GM12865 (cell line): ENCODE measurements around the gene DYSF.

Experiments
- DNase-seq: peaks from one replicate; pipeline ENCODE4 v3.0.0; 2010; ENCODE audit warnings: low read depth
- H3K4me3 ChIP-seq: 2 replicates; pipeline ENCODE4 v1.5.1; 2011; ENCODE audit warnings: mild to moderate bottlenecking, low read depth, low read length, control low read depth
- CTCF ChIP-seq: IDR thresholded peaks from 2 replicates; pipeline ENCODE4 v1.5.1; 2011; ENCODE audit warnings: low read length, control low read depth, low read depth, inconsistent platforms; ENCODE audit not compliant: insufficient read depth; ENCODE audit errors: missing control alignments

DYSF gene

GRCh38 chr2:71721669-71722068 is 268.3 kb downstream of the DYSF start:
- no peak for DNase-seq
- no peak for TF ChIP-seq CTCF

GRCh38 chr2:71722286-71722685 is 268.9 kb downstream of the DYSF start:
- no peak overlapping the region for H3K4me3 ChIP-seq
- TF ChIP-seq CTCF, result no peak
- DNase-seq, result no peak

More at GRCh38 chr2:71721669-71722068, 268.3 kb downstream of the DYSF start:
- no peak overlapping the region for H3K4me3 ChIP-seq

- H3K4me3 ChIP-seq, result no peak overlapping the region
- DNase-seq, result no peak
- TF ChIP-seq CTCF, result no peak
Measured at GRCh38 chr2:71724793-71725192, 271.4 kb downstream of the DYSF start.

GRCh38 chr2:71725836-71726235 is 272.5 kb downstream of the DYSF start:
- DNase-seq, result no peak
- no peak for TF ChIP-seq CTCF
- no peak overlapping the region for H3K4me3 ChIP-seq

- DNase-seq, result no peak
- no peak for TF ChIP-seq CTCF
- no peak overlapping the region for H3K4me3 ChIP-seq
Measured at GRCh38 chr2:71727562-71727961, 274.2 kb downstream of the DYSF start.

- no peak overlapping the region for H3K4me3 ChIP-seq
- no peak for DNase-seq
- TF ChIP-seq CTCF, result no peak
Measured at GRCh38 chr2:71728036-71728435, 274.7 kb downstream of the DYSF start.

GRCh38 chr2:71730785-71731383 is 277.5 kb downstream of the DYSF start:
- no peak for TF ChIP-seq CTCF
- H3K4me3 ChIP-seq, result no peak overlapping the region
- no peak for DNase-seq
